ENCODE measurements around the gene LRIG1.

Gene LRIG1

DNA sequence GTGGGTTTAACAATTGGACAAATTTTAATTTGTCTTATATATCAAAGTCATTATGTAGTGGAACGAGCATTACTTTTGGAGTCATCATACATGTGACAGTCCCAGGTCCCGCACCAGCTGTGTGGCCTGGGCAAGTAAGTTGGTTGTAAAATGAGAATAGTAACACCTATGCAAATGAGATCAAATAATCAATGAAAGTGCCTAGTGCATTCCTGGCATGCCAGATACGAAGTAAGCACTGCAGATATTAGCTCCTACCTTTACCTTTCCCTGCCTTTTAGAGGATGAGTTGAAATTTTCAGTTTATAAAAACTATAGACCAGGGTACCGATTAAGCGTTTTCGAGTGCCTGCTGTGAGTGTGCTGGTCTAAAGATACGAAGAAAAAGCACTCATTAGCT, 134.1 kb downstream of the LRIG1 start (continued):
- TF ChIP-seq, protein P1, sequence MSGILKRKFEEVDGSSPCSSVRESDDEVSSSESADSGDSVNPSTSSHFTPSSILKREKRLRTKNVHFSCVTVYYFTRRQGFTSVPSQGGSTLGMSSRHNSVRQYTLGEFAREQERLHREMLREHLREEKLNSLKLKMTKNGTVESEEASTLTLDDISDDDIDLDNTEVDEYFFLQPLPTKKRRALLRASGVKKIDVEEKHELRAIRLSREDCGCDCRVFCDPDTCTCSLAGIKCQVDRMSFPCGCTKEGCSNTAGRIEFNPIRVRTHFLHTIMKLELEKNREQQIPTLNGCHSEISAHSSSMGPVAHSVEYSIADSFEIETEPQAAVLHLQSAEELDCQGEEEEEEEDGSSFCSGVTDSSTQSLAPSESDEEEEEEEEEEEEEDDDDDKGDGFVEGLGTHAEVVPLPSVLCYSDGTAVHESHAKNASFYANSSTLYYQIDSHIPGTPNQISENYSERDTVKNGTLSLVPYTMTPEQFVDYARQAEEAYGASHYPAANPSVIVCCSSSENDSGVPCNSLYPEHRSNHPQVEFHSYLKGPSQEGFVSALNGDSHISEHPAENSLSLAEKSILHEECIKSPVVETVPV (CRISPR knock-in tag; IDR thresholded peaks at IDR 0.05): no peak

DNA sequence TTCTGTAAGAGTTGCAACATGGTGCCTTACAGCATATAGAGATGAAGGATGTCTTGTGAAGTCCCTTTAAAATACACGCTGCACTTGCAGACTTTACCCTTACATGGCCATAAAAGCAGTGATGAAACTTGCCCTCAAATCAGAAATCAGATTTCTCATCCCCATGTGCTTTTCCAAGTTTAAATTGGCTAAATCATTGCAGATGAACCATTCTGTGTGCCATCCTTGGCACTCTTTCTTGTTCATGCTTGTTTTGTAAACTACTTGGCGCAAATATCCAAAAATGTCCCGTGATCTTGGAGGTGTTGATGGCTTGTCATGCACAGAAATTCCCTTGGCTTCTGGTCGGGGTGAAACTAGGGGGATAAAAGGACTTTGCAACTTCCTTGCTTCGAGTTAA, 135.7 kb downstream of the LRIG1 start:
- TF ChIP-seq ARNTL (CRISPR knock-in tag; IDR thresholded peaks at IDR 0.05; ENCODE audit: borderline replicate concordance, low read depth) (no peak), TOX (CRISPR knock-in tag; IDR thresholded peaks at IDR 0.05; ENCODE audit: borderline replicate concordance) (no peak), TCF4 (CRISPR knock-in tag; IDR thresholded peaks at IDR 0.05; ENCODE audit: borderline replicate concordance) (no peak), ZNF70 (CRISPR knock-in tag; IDR thresholded peaks at IDR 0.05) (no peak), RARB (CRISPR knock-in tag; IDR thresholded peaks at IDR 0.05) (no peak), ISL1 (CRISPR knock-in tag; IDR thresholded peaks at IDR 0.05) (no peak), BACH2 (CRISPR knock-in tag; IDR thresholded peaks at IDR 0.05; ENCODE audit: borderline replicate concordance) (no peak), ESRRG (CRISPR knock-in tag; IDR thresholded peaks at IDR 0.05) (no peak), PPARA (CRISPR knock-in tag; IDR thresholded peaks at IDR 0.05; ENCODE audit: borderline replicate concordance) (no peak), OSR1 (CRISPR knock-in tag; IDR thresholded peaks at IDR 0.05) (no peak), SNAI2 (CRISPR knock-in tag; IDR thresholded peaks at IDR 0.05) (no peak), ZNF565 (CRISPR knock-in tag; conservative IDR thresholded peaks at IDR 0.05; ENCODE audit: low read depth) (no peak), ZNF8 (CRISPR knock-in tag; IDR thresholded peaks at IDR 0.05) (no peak)
- TF ChIP-seq, protein P1 (CRISPR knock-in tag; IDR thresholded peaks at IDR 0.05): no peak
- TF ChIP-seq, protein P2, sequence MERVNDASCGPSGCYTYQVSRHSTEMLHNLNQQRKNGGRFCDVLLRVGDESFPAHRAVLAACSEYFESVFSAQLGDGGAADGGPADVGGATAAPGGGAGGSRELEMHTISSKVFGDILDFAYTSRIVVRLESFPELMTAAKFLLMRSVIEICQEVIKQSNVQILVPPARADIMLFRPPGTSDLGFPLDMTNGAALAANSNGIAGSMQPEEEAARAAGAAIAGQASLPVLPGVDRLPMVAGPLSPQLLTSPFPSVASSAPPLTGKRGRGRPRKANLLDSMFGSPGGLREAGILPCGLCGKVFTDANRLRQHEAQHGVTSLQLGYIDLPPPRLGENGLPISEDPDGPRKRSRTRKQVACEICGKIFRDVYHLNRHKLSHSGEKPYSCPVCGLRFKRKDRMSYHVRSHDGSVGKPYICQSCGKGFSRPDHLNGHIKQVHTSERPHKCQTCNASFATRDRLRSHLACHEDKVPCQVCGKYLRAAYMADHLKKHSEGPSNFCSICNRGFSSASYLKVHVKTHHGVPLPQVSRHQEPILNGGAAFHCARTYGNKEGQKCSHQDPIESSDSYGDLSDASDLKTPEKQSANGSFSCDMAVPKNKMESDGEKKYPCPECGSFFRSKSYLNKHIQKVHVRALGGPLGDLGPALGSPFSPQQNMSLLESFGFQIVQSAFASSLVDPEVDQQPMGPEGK (CRISPR knock-in tag; IDR thresholded peaks at IDR 0.05; ENCODE audit: borderline replicate concordance): no peak
- TF ChIP-seq, protein P3, sequence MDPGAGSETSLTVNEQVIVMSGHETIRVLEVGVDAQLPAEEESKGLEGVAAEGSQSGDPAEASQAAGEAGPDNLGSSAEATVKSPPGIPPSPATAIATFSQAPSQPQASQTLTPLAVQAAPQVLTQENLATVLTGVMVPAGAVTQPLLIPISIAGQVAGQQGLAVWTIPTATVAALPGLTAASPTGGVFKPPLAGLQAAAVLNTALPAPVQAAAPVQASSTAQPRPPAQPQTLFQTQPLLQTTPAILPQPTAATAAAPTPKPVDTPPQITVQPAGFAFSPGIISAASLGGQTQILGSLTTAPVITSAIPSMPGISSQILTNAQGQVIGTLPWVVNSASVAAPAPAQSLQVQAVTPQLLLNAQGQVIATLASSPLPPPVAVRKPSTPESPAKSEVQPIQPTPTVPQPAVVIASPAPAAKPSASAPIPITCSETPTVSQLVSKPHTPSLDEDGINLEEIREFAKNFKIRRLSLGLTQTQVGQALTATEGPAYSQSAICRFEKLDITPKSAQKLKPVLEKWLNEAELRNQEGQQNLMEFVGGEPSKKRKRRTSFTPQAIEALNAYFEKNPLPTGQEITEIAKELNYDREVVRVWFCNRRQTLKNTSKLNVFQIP (CRISPR knock-in tag; IDR thresholded peaks at IDR 0.05; ENCODE audit: borderline replicate concordance, low read depth): no peak
- TF ChIP-seq, protein P4, sequence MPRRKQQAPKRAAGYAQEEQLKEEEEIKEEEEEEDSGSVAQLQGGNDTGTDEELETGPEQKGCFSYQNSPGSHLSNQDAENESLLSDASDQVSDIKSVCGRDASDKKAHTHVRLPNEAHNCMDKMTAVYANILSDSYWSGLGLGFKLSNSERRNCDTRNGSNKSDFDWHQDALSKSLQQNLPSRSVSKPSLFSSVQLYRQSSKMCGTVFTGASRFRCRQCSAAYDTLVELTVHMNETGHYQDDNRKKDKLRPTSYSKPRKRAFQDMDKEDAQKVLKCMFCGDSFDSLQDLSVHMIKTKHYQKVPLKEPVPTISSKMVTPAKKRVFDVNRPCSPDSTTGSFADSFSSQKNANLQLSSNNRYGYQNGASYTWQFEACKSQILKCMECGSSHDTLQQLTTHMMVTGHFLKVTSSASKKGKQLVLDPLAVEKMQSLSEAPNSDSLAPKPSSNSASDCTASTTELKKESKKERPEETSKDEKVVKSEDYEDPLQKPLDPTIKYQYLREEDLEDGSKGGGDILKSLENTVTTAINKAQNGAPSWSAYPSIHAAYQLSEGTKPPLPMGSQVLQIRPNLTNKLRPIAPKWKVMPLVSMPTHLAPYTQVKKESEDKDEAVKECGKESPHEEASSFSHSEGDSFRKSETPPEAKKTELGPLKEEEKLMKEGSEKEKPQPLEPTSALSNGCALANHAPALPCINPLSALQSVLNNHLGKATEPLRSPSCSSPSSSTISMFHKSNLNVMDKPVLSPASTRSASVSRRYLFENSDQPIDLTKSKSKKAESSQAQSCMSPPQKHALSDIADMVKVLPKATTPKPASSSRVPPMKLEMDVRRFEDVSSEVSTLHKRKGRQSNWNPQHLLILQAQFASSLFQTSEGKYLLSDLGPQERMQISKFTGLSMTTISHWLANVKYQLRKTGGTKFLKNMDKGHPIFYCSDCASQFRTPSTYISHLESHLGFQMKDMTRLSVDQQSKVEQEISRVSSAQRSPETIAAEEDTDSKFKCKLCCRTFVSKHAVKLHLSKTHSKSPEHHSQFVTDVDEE (CRISPR knock-in tag; IDR thresholded peaks at IDR 0.05): no peak

DNA sequence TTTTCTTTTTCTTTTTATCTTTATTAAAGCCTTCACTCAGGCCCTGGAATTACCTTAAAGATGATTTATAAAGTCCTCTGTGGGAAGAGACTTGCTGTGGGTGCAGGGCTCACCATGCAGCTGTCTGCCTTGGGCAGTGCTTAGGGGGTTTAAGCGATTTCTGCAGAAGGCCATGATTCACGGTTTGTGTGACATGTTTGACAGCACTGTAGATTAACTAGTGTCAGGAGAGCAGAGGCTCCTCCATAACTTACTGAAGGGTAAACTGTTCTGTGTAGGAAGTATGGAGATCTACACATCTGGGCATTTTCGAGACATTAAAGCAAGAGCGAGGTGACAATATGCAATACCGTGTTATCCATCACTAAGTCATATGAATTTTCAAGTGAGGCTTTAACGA, 137.7 kb downstream of the LRIG1 start:
- ATAC-seq: no peak
- no peak for TF ChIP-seq SNAI2 (CRISPR knock-in tag; IDR thresholded peaks at IDR 0.05)
- TF ChIP-seq ARNTL (CRISPR knock-in tag; IDR thresholded peaks at IDR 0.05; ENCODE audit: borderline replicate concordance, low read depth): no peak
- no peak for TF ChIP-seq ZFP30 (CRISPR knock-in tag; IDR thresholded peaks at IDR 0.05)
- TF ChIP-seq ESRRG (CRISPR knock-in tag; IDR thresholded peaks at IDR 0.05): no peak
- no peak for TF ChIP-seq TOX (CRISPR knock-in tag; IDR thresholded peaks at IDR 0.05; ENCODE audit: borderline replicate concordance)
- no peak for TF ChIP-seq TCF4 (CRISPR knock-in tag; IDR thresholded peaks at IDR 0.05; ENCODE audit: borderline replicate concordance)
- TF ChIP-seq, protein P1 (CRISPR knock-in tag; IDR thresholded peaks at IDR 0.05): no peak
- no peak for TF ChIP-seq OSR1 (CRISPR knock-in tag; IDR thresholded peaks at IDR 0.05)

More for the DNA sequence above, 135.7 kb downstream of the LRIG1 start:
- ATAC-seq: no peak
